ENCODE data around the gene BLOC1S5. TPM values are rescaled to one million over a fixed set of nuclear protein-coding genes. Genes with fewer than 3 reads are reported as not detected.

Gene BLOC1S5
- total RNA-seq, 4 donors from 2014 or later = 10.7 to 15.3 (median 11.6) TPM

DNA sequence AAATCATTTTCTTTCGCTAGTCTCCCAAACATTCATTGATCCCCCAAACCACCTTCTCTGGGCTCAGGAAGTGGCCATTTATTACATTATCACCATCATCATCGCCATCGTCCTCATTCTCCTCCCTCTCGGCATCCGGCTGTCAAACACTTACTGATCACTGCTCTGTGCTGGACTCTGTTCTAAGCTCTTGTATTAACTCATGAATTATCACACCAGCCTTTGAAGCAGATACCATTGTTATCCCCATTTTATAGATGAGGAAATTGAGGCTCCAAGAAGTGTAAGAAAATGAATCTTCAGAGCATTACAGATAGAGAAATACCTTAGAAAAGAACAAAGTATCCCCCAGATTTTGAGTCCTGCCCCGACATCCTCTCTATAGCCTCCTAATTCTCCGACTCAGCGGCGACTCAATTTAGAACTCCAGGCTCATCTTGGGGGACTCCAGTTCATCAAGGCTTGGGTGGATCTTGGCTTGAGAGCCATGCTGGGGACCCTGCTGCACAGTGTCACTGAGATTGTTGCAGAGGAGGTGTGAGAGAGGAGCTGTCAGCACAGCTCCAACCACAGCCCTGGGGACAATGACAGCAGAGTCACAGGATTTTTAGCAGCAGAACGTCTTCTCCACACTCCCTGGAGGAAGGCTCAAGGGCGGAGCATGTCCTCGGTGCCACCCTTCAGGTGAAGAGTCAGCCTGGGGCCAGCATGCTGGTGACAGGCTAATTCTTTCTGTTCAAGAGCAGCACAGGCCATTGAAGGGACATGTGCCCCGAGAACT lies 44.8 kb upstream of the BLOC1S5 start:
- Histone ChIP-seq H3K4me3 (no peak overlapping the region), H3K27me3 (peaks cover 0 to 21% of the 10 kb centered on the region in 2 donors), H3K4me1 (no peaks in the 10 kb centered on the region), H3K27ac (no peak overlapping the region), H3K36me3 (no peaks in the 10 kb centered on the region), H3K9me3 (no peaks in the 10 kb centered on the region)
- no peak for TF ChIP-seq POLR2A (IDR thresholded peaks at IDR 0.05)
- TF ChIP-seq, protein P1, sequence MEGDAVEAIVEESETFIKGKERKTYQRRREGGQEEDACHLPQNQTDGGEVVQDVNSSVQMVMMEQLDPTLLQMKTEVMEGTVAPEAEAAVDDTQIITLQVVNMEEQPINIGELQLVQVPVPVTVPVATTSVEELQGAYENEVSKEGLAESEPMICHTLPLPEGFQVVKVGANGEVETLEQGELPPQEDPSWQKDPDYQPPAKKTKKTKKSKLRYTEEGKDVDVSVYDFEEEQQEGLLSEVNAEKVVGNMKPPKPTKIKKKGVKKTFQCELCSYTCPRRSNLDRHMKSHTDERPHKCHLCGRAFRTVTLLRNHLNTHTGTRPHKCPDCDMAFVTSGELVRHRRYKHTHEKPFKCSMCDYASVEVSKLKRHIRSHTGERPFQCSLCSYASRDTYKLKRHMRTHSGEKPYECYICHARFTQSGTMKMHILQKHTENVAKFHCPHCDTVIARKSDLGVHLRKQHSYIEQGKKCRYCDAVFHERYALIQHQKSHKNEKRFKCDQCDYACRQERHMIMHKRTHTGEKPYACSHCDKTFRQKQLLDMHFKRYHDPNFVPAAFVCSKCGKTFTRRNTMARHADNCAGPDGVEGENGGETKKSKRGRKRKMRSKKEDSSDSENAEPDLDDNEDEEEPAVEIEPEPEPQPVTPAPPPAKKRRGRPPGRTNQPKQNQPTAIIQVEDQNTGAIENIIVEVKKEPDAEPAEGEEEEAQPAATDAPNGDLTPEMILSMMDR (IDR thresholded peaks at IDR 0.05) = no peak
- TF ChIP-seq EP300 (IDR thresholded peaks at IDR 0.05) = no peak
- no peak for DNase-seq (ENCODE audit: low spot score in 2 of 2)
- 71 to 74% methylated on average over 13 of the region's 13 CpGs for WGBS, 2 donors

DNA sequence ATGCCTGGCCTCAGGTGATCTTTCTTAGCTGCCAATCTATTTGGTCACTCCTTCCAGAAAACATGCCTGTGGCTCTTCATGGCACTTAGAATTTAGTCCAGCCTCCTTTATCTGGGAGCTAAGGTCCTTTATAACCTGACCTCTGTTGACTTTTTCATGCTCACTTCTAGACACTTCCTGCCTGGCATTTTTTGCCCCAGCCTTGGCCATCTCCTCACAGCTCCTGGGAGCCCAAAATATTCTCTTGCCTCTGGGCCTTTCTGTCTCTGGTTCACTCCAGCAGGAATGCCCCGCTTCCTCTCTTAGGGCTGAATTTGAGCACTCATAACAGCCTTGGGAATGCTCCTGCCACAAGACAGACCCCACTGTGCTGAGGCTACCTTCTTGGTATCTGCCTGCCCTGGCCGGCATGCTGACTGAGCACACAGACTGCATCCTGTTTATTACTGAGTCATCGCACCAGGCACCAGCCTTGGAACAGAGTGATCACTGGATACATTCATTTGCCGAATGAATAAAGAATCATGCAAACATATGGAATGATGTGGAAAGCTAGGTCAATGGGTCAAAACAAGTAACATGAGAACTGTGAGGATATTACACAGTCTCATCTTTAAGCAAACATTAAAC lies 44.0 kb upstream of the BLOC1S5 start:
- no peak overlapping the region for H3K27ac ChIP-seq
- no peaks in the 10 kb centered on the region for H3K9me3 ChIP-seq
- no peaks in the 10 kb centered on the region for H3K36me3 ChIP-seq
- WGBS, 2 donors = 40 to 44% methylated on average over 4 of the region's 4 CpGs
- no peak for DNase-seq (ENCODE audit: low spot score in 2 of 2)
- no peaks in the 10 kb centered on the region for H3K4me1 ChIP-seq
- H3K4me3 ChIP-seq = no peak overlapping the region
- TF ChIP-seq EP300 (IDR thresholded peaks at IDR 0.05) = no peak
- no peak for TF ChIP-seq POLR2A (IDR thresholded peaks at IDR 0.05)
- TF ChIP-seq, protein P1 (IDR thresholded peaks at IDR 0.05) = no peak
- peaks cover 0 to 21% of the 10 kb centered on the region in 2 donors for H3K27me3 ChIP-seq

DNA sequence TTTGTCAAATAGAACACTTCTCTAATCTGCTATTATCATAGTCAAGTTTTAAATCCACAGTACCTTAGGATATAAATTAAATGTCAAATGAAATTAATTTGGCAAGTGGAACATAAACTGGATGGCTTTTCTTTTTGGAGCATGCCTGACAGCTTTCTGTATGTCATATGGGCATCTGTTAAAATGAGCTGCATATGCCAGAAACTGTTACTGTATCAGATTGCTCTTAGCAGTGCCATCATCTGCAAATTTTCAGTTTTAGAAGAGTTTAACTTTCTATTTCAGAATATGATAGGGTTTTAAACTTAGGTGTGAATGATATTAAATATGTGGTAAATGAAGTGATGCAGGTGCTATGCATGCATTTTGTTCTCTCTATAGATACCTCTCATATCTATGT lies 41.6 kb upstream of the BLOC1S5 start:
- Histone ChIP-seq H3K4me3 (no peak overlapping the region), H3K36me3 (no peaks in the 10 kb centered on the region), H3K9me3 (no peaks in the 10 kb centered on the region), H3K27ac (no peak overlapping the region), H3K27me3 (peaks cover 0 to 21% of the 10 kb centered on the region in 2 donors), H3K4me1 (peaks cover 0 to 15% (median 3%) of the 10 kb centered on the region in 4 donors)
- TF ChIP-seq POLR2A (IDR thresholded peaks at IDR 0.05) (no peak), EP300 (IDR thresholded peaks at IDR 0.05) (no peak)
- TF ChIP-seq, protein P1 (IDR thresholded peaks at IDR 0.05) = no peak
- no peak for DNase-seq (ENCODE audit: low spot score in 2 of 2)

DNA sequence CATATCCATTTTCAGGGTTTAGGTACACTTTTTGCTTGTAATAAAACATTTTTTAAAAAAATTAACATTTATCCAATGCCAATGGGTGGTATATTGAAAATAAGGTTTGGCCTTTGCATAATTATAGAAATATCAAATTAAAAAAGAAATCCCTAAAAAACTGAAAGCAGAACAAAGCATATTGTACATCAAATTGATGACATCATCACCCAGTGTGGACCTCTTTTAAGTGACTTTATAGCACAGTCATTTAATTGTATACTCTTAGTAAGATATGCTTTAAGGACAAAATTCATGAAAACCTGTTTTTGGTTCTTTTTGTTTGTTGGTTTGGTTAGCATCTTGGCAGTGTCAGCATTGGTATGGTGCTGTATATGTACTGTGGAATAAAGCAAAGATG lies 39.5 kb upstream of the BLOC1S5 start:
- Histone ChIP-seq H3K36me3 (no peaks in the 10 kb centered on the region), H3K4me3 (no peak overlapping the region), H3K9me3 (no peaks in the 10 kb centered on the region), H3K4me1 (peaks cover 0 to 23% (median 3%) of the 10 kb centered on the region in 4 donors), H3K27ac (no peak overlapping the region), H3K27me3 (peaks cover 0 to 15% of the 10 kb centered on the region in 2 donors)
- TF ChIP-seq POLR2A (IDR thresholded peaks at IDR 0.05) (no peak), EP300 (IDR thresholded peaks at IDR 0.05) (no peak)
- TF ChIP-seq, protein P1 (IDR thresholded peaks at IDR 0.05) = no peak
- no peak for DNase-seq (ENCODE audit: low spot score in 2 of 2)

Measured in tibial nerve (tissue), 4 donors.